Left lobe of liver (tissue), 2 donors: ENCODE results near the gene NEK6. TPM values are rescaled to one million over a fixed set of nuclear protein-coding genes. Genes with fewer than 3 reads are reported as not detected.
A peak's percentile ranks its signal among the peaks of the same experiment; 100 is the strongest.

Experiments used
- ATAC-seq: fragments of 200-7000 bp; cut with Tn5 transposase; one replicate; pipeline ENCODE4 v1.9.1; 2020; ENCODE audit warnings: mild to moderate bottlenecking, moderate library complexity
- DNase-seq: peaks from one replicate; pipeline ENCODE4 v3.0.0-alpha.2; 2020; ENCODE audit warnings: low spot score
- total RNA-seq: library from RNA; stranded (reverse); gene quantifications from one replicate; pipeline ENCODE4 v1.2.1, GENCODE V29; 2021
- donor health status: DM: no; HTN: no; CAD: no; lungs with moderate emphysema.
- donor health status: DM: no; HTN: yes; CAD: no.

The NEK6 gene
- total RNA-seq, 1 donor from 2014 or later = 84.5 TPM

- DNase-seq = no peak
- no peak for ATAC-seq
Measured at GRCh38 chr9:124274738-124275137, 17.0 kb downstream of the NEK6 start.

GRCh38 chr9:124277420-124277819 lies 19.7 kb downstream of the NEK6 start:
- DNase-seq = no peak
- no peak for ATAC-seq

GRCh38 chr9:124278054-124278540 lies 20.3 kb downstream of the NEK6 start:
- no peak for ATAC-seq
- DNase-seq = no peak

GRCh38 chr9:124279531-124280175 lies 21.9 kb downstream of the NEK6 start:
- DNase-seq = no peak
- no peak for ATAC-seq

- ATAC-seq = peak; percentile 36
- DNase-seq = peak; percentile 81
Measured at GRCh38 chr9:124280176-124280691, 22.5 kb downstream of the NEK6 start.

GRCh38 chr9:124281931-124282371 lies 24.2 kb downstream of the NEK6 start:
- ATAC-seq = no peak
- DNase-seq = no peak

- peak; percentile 59 for ATAC-seq
- peak; percentile 83 for DNase-seq
Measured at GRCh38 chr9:124282442-124283227, 24.9 kb downstream of the NEK6 start.

GRCh38 chr9:124283228-124283814 lies 25.6 kb downstream of the NEK6 start:
- DNase-seq (peak; percentile 72), ATAC-seq (peak; percentile 42)

- peak; percentile 32 for ATAC-seq
- DNase-seq = peak; percentile 79
Measured at GRCh38 chr9:124284237-124284831, 26.6 kb downstream of the NEK6 start.

- DNase-seq = no peak
- ATAC-seq = no peak
Measured at GRCh38 chr9:124284940-124285441, 27.2 kb downstream of the NEK6 start.

GRCh38 chr9:124285490-124285889 lies 27.7 kb downstream of the NEK6 start:
- peak; percentile 8 for ATAC-seq

GRCh38 chr9:124285903-124286291 lies 28.1 kb downstream of the NEK6 start:
- DNase-seq (no peak), ATAC-seq (no peak)

More at GRCh38 chr9:124285490-124285889, 27.7 kb downstream of the NEK6 start:
- no peak for DNase-seq

GRCh38 chr9:124286292-124286931 lies 28.7 kb downstream of the NEK6 start:
- peak; percentile 81 for DNase-seq

GRCh38 chr9:124290053-124290591 lies 32.4 kb downstream of the NEK6 start:
- peak; percentile 47 for ATAC-seq
- peak; percentile 66 for DNase-seq

More at GRCh38 chr9:124286292-124286931, 28.7 kb downstream of the NEK6 start:
- ATAC-seq = peak; percentile 45

- ATAC-seq = no peak
- no peak for DNase-seq
Measured at GRCh38 chr9:124290743-124291554, 33.2 kb downstream of the NEK6 start.

- DNase-seq (no peak), ATAC-seq (peak; percentile 18)
Measured at GRCh38 chr9:124291801-124292396, 34.1 kb downstream of the NEK6 start.

- DNase-seq = no peak
- no peak for ATAC-seq
Measured at GRCh38 chr9:124292696-124293593, 35.2 kb downstream of the NEK6 start.
